HepG2 (cell line): Measurements from ENCODE around the gene PYGL. TPM values are rescaled to one million over a fixed set of nuclear protein-coding genes. Genes with fewer than 3 reads are reported as not detected.

ENCODE experiments used
- ATAC-seq: fragments of 200-7000 bp; cut with Tn5 transposase; 3 replicates; pipeline ENCODE4 v1.9.1; 2020; ENCODE audit warnings: mild to moderate bottlenecking, moderate library complexity
- BruUV-seq: library from RNA; stranded (reverse); fragments of 400-500 nt; replicated peaks from 2 replicates; lab custom pipeline; 2021; lab: Mats Ljungman, UMichigan
- CTCF ChIA-PET: fragments of 300-600 bp; formaldehyde crosslinking; extraction: SDS; loops from one replicate; lab custom pipeline; 2021; ENCODE audit warnings: low total read pairs, inconsistent platforms, low intra/inter-chr PET ratio; lab: Yijun Ruan, JAX
- POLR2A ChIA-PET: fragments of 350-600 bp; sonication (Branson Sonifier 250); formaldehyde crosslinking; loops from one replicate; lab custom pipeline; 2020; ENCODE audit warnings: antibody characterized with exemption, inconsistent platforms; lab: Yijun Ruan, JAX
- DNase-seq: peaks from one replicate; pipeline ENCODE4 v3.0.0-alpha.2; 2015; ENCODE audit warnings: low spot score
- FAIRE-seq: peaks from 3 replicates; lab custom pipeline; 2011; peaks lifted over from hg19 to GRCh38; lab: Jason Lieb, UNC
- H2AFZ ChIP-seq: one replicate; pipeline ENCODE4 v1.6.1; 2011; ENCODE audit warnings: low read length, inconsistent platforms
- H3K27ac ChIP-seq: fragments of 300-600 bp; 3 replicates; pipeline ENCODE4 v1.8.0; 2011; ENCODE audit warnings: mixed run types, mild to moderate bottlenecking, mixed read lengths, low read length, inconsistent platforms; ENCODE audit not compliant: insufficient read depth; ENCODE audit errors: extremely low read length
- H3K27me3 ChIP-seq, 2 experiments: fragments of 200-600 bp in 1 of 2; 2 replicates in 1 of 2; 3 replicates in 1 of 2; pipeline versions ENCODE4 v1.6.0 to v1.8.0; 2011; ENCODE audit warnings: low read length in 2 of 2, mild to moderate bottlenecking in 2 of 2, moderate library complexity in 2 of 2, inconsistent platforms in 1 of 2; ENCODE audit not compliant: insufficient read depth in 2 of 2, control insufficient read depth in 1 of 2
- H3K36me3 ChIP-seq, 2 experiments: fragments of 200-600 bp in 1 of 2; replicated peaks in 1 of 2; 2 replicates in 1 of 2; 3 replicates in 1 of 2; pipeline versions ENCODE4 v1.5.1 to v1.8.0; 2011; ENCODE audit warnings: low read length in 2 of 2, inconsistent platforms in 1 of 2; ENCODE audit not compliant: insufficient read depth in 2 of 2, control insufficient read depth in 1 of 2
- H3K4me1 ChIP-seq: 2 replicates; pipeline ENCODE4 v1.5.1; 2012; ENCODE audit warnings: low read length, inconsistent platforms; ENCODE audit not compliant: insufficient read depth
- H3K4me2 ChIP-seq: 2 replicates; pipeline ENCODE4 v1.6.0; 2011; ENCODE audit warnings: low read depth, low read length, inconsistent platforms
- H3K4me3 ChIP-seq, 3 experiments: fragments of 200-600 bp in 1 of 3; sonication (generic), shearing (Covaris generic) in 1 of 3; replicated peaks in 1 of 3; 2 replicates each; pipeline ENCODE4 v1.5.1; 2011 to 2016; ENCODE audit warnings: low read length in 3 of 3, inconsistent platforms in 2 of 3, low read depth in 2 of 3, mild to moderate bottlenecking in 2 of 3, control low read depth in 1 of 3, mixed read lengths in 1 of 3; ENCODE audit not compliant: insufficient read depth in 1 of 3
- H3K79me2 ChIP-seq: one replicate; pipeline ENCODE4 v1.6.1; 2011; ENCODE audit warnings: low read length, inconsistent platforms; ENCODE audit not compliant: insufficient read depth
- H3K9ac ChIP-seq: 2 replicates; pipeline ENCODE4 v1.6.0; 2011; ENCODE audit warnings: mild to moderate bottlenecking, low read depth, low read length, inconsistent platforms; ENCODE audit not compliant: insufficient read depth
- H3K9me3 ChIP-seq: 2 replicates; pipeline ENCODE4 v1.5.1; 2012; ENCODE audit warnings: mild to moderate bottlenecking, low read length
- H4K20me1 ChIP-seq: 2 replicates; pipeline ENCODE4 v1.6.0; 2011; ENCODE audit warnings: inconsistent platforms, mild to moderate bottlenecking, low read length, moderate library complexity; ENCODE audit not compliant: insufficient read depth
- AFF4 ChIP-seq: sonication (generic); formaldehyde crosslinking; IDR thresholded peaks from 2 replicates; pipeline ENCODE4 v1.4.0; 2020; ENCODE audit warnings: missing genetic modification reagents
- ARID5B ChIP-seq: IDR thresholded peaks from 2 replicates; pipeline ENCODE4 v1.4.0; 2020; ENCODE audit warnings: mild to moderate bottlenecking, missing genetic modification reagents
- EHMT2 ChIP-seq: fragments of 200-600 bp; sonication (generic); IDR thresholded peaks from 2 replicates; pipeline ENCODE4 v1.7.0; 2017; ENCODE audit warnings: antibody characterized with exemption, low read depth, low read length, borderline replicate concordance
- ELF3 ChIP-seq: IDR thresholded peaks from 2 replicates; pipeline ENCODE4 v1.6.1; 2016; ENCODE audit warnings: missing genetic modification reagents, missing compliant biosample characterization
- MAFG ChIP-seq: sonication (generic); formaldehyde crosslinking; IDR thresholded peaks from 2 replicates; pipeline ENCODE4 v1.5.1; 2020; ENCODE audit warnings: mild to moderate bottlenecking, missing genetic modification reagents
- MXI1 ChIP-seq: IDR thresholded peaks from 3 replicates; pipeline ENCODE4 v1.6.1; 2012; ENCODE audit warnings: low read depth, low read length, inconsistent platforms, borderline replicate concordance
- PHF21A ChIP-seq: sonication (generic); formaldehyde crosslinking; IDR thresholded peaks from 2 replicates; pipeline ENCODE4 v1.5.0; 2020; ENCODE audit warnings: mild to moderate bottlenecking, missing genetic modification reagents
- POGZ ChIP-seq: sonication (generic); formaldehyde crosslinking; IDR thresholded peaks from 2 replicates; pipeline ENCODE4 v1.4.0; 2020; ENCODE audit warnings: mild to moderate bottlenecking, missing genetic modification reagents
- TRIM22 ChIP-seq: fragments of 450-650 bp; IDR thresholded peaks from 2 replicates; pipeline ENCODE4 v1.6.1; 2017
- ZBTB33 ChIP-seq: sonication (generic); formaldehyde crosslinking; IDR thresholded peaks from 2 replicates; pipeline ENCODE4 v1.4.0; 2020; ENCODE audit warnings: missing genetic modification reagents
- ZNF232 ChIP-seq: sonication (generic); formaldehyde crosslinking; IDR thresholded peaks from 2 replicates; pipeline ENCODE4 v1.4.0; 2020; ENCODE audit warnings: missing genetic modification reagents, borderline replicate concordance
- ZNF772 ChIP-seq: sonication (generic); formaldehyde crosslinking; IDR thresholded peaks from 2 replicates; pipeline ENCODE4 v1.5.0; 2020; ENCODE audit warnings: mild to moderate bottlenecking, missing genetic modification reagents
- WGBS: methylation state at CpG from one replicate; pipeline ENCODE4 v1.1.6; 2017; ENCODE audit warnings: low lambda C conversion rate; 5-methylcytosine and 5-hydroxymethylcytosine counted together
- in situ Hi-C: cut with HindIII; loops from 2 replicates; pipeline ENCODE4 v1.10.0; 2017; ENCODE audit warnings: low pct_unique_long_range_greater_than_20kb; ENCODE audit not compliant: extremely low pct_ligation_motif_present
- intact Hi-C: fragments of 100-400 bp; cut with micrococcal nuclease; formaldehyde crosslinking; loops from one replicate; pipeline ENCODE4 v1.10.0; 2022; ENCODE audit not compliant: unreplicated experiment
- polyA plus RNA-seq, 8 experiments: library from polyadenylated mRNA; depleted of rRNA in 3 of 8; stranded (reverse) in 7 of 8; unstranded in 1 of 8; fragments of >200 nt; fragmentation: Illumina TruSeq in 4 of 8; extraction: Trizol in 4 of 8; gene quantifications; 2 replicates each; pipeline versions ENCODE4 v1.2.1 to v1.2.3, GENCODE V29; 2011 to 2016; ENCODE audit warnings: low read depth in 4 of 8, missing spikeins in 1 of 8, mixed read lengths in 1 of 8; ENCODE audit not compliant: insufficient read depth in 1 of 8
- total RNA-seq, 5 experiments: library from RNA; depleted of rRNA; stranded (reverse); fragments of >200 nt; fragmentation: Illumina TruSeq; extraction: Trizol; gene quantifications; 2 replicates each; pipeline ENCODE4 v1.2.3, GENCODE V29; 2016; ENCODE audit warnings: low read depth in 1 of 5

The PYGL gene
- total and polyA plus RNA-seq, 2 of the 13 experiments (the other 11 are each of a cell fraction or from before 2014, with no cell fraction given) = 98.4 to 110 TPM

GRCh38 chr14:50967790-50968189 lies 23.5 kb upstream of the PYGL start (continued):
- TF ChIP-seq AFF4 (CRISPR knock-in tag) (no peak), EHMT2 (no peak), PHF21A (no peak)

- ATAC-seq (no peak), DNase-seq (no peak), FAIRE-seq (no peak)
- Histone ChIP-seq H2AFZ (no peak overlapping the region), H3K36me3 (no peaks in the 10 kb centered on the region), H3K9me3 (no peaks in the 10 kb centered on the region), H3K9ac (no peak overlapping the region), H3K79me2 (no peaks in the 10 kb centered on the region), H3K27me3 (no peaks in the 10 kb centered on the region; a peak in 1 of 5 replicates), H3K27ac (no peak overlapping the region), H3K4me3 (no peak overlapping the region), H3K4me1 (peaks cover 10% of the 10 kb centered on the region; the same call in 1 of the 2 replicates), H3K4me2 (no peak overlapping the region), H4K20me1 (no peaks in the 10 kb centered on the region)
- intact Hi-C loops (no loop called here), in situ Hi-C loops (no loop called here)
- TF ChIP-seq TRIM22 (no peak), ZNF772 (CRISPR knock-in tag) (no peak), ELF3 (CRISPR knock-in tag) (no peak), MXI1 (no peak), POGZ (CRISPR knock-in tag) (no peak), MAFG (CRISPR knock-in tag) (no peak), ZBTB33 (CRISPR knock-in tag) (no peak), ARID5B (CRISPR knock-in tag) (no peak), ZNF232 (CRISPR knock-in tag) (no peak)
- POLR2A ChIA-PET = no interaction called here
- CTCF ChIA-PET = no interaction called here
- no TSS peak for BruUV-seq
- WGBS = 1% methylated on average over 3 of the region's 3 CpGs
Observed at GRCh38 chr14:50967103-50967502, 22.8 kb upstream of the PYGL start.
